Measurements from ENCODE around the gene IFNA5. TPM values are rescaled to one million over a fixed set of nuclear protein-coding genes. Genes with fewer than 3 reads are reported as not detected.

IFNA5 gene
- total RNA-seq, result not detected
- long read RNA-seq, result 0 reads

DNA sequence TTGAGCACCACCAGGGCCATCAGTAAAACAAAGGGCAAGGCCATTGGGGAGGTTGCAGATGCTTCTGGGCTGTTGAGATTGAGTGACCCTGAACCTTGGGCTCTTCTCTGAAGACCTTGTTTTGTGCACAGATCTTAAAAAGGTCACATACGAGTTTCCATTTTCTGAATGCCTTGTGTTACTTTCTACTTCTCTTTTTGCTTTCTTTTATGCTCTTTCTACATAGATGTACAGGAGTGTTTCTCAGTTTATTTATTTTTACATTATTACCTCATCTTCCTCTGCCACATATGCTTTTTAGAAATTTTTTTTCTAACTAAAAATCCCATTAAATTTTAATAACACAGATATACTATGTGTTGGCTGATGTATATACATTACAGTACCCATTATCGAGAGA is at the start of gene IFNA5:
Gene IFNA5, minus strand, starts transcription at position 101 of the 400 bp plus-strand sequence. Its CDS starts 57 bp downstream, at position 44.
- H3K36me3 ChIP-seq, result no peaks in the 10 kb centered on the region
- no peaks in the 10 kb centered on the region for H3K27me3 ChIP-seq
- H3K4me1 ChIP-seq, result no peaks in the 10 kb centered on the region
- H3K9me3 ChIP-seq, result no peaks in the 10 kb centered on the region
- WGBS (ENCODE audit: insufficient coverage, low coverage, low lambda C conversion rate, missing lambda C conversion rate), result 73% methylated on average over 2 of the region's 2 CpGs
- intact Hi-C loops (cut with DNase I), result no loop called here
- no peak for ATAC-seq
- no peak for DNase-seq
- H3K4me3 ChIP-seq, result no peak within 1 kb of the TSS
- no peak for TF ChIP-seq POLR2A (IDR thresholded peaks at IDR 0.05)
- TF ChIP-seq, protein P1, sequence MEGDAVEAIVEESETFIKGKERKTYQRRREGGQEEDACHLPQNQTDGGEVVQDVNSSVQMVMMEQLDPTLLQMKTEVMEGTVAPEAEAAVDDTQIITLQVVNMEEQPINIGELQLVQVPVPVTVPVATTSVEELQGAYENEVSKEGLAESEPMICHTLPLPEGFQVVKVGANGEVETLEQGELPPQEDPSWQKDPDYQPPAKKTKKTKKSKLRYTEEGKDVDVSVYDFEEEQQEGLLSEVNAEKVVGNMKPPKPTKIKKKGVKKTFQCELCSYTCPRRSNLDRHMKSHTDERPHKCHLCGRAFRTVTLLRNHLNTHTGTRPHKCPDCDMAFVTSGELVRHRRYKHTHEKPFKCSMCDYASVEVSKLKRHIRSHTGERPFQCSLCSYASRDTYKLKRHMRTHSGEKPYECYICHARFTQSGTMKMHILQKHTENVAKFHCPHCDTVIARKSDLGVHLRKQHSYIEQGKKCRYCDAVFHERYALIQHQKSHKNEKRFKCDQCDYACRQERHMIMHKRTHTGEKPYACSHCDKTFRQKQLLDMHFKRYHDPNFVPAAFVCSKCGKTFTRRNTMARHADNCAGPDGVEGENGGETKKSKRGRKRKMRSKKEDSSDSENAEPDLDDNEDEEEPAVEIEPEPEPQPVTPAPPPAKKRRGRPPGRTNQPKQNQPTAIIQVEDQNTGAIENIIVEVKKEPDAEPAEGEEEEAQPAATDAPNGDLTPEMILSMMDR (IDR thresholded peaks at IDR 0.05), result no peak
- no peak within 1 kb of the TSS for H3K27ac ChIP-seq

DNA sequence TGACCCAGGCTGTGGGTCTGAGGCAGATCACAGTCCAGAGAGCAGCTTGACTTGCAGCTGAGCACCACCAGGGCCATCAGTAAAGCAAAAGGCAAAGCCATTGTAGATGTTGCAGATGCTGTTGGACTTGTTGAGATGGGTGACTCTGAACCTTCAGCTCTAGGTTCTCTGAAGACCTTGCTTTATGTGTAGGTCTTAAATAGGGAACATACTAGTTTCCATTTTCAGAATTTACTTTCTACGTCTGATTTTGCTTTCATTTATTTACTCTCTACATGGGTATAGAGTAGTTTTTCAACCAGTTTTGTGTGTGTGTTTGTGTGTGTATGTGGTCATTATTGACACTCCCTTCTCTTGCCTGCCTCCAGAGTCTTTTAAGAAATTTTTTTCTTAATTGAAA is 45.7 kb upstream of the IFNA5 start, which contains the start of gene IFNA6:
Gene IFNA6, minus strand, starts transcription at position 101 of the 400 bp plus-strand sequence. Its CDS starts 0 bp downstream, at position 101.
- DNase-seq, result no peak
- Histone ChIP-seq H3K36me3 (no peaks in the 10 kb centered on the region), H3K4me3 (no peak within 1 kb of the TSS), H3K9me3 (no peaks in the 10 kb centered on the region), H3K27ac (no peak within 1 kb of the TSS), H3K27me3 (no peaks in the 10 kb centered on the region), H3K4me1 (no peaks in the 10 kb centered on the region)
- ATAC-seq, result no peak
- TF ChIP-seq, protein P1 (IDR thresholded peaks at IDR 0.05), result no peak
- no peak for TF ChIP-seq POLR2A (IDR thresholded peaks at IDR 0.05)
- intact Hi-C loops (cut with DNase I), result no loop called here
- WGBS (ENCODE audit: insufficient coverage, low coverage, low lambda C conversion rate, missing lambda C conversion rate), result 78% methylated on average over 1 of the region's 1 CpG

DNA sequence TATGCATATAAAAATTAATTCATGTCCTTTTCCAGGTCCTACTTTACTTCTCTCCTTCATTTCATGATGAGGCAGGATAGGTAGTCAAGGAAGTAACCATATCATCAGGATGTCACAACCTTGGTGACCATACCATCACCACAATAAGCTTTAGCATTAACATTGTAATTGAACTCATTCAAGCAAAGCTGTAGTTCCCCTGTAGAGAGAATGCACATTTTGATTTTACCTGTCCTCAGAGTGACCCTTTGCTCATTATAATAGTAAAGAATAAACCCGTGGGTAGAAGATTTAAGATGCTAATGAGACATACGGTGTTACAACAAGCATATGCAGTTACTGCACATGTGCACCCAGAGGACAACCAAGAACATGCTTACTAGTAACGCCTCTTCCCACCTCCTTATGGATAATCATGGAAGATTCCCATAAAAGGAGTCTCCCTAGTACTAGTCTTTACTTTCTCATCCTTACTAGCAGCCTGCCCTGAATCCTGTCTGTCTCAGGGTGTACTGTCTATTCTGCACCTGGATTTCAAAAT is 43.4 kb upstream of the IFNA5 start:
- WGBS (ENCODE audit: insufficient coverage, low coverage, low lambda C conversion rate, missing lambda C conversion rate), result 47% methylated on average over 3 of the region's 3 CpGs
- H3K36me3 ChIP-seq, result no peaks in the 10 kb centered on the region
- no peak for TF ChIP-seq POLR2A (IDR thresholded peaks at IDR 0.05)
- TF ChIP-seq, protein P1 (IDR thresholded peaks at IDR 0.05), result no peak
- DNase-seq, result no peak
- intact Hi-C loops (cut with DNase I), result no loop called here
- H3K27ac ChIP-seq, result no peak overlapping the region
- no peaks in the 10 kb centered on the region for H3K9me3 ChIP-seq
- H3K27me3 ChIP-seq, result no peaks in the 10 kb centered on the region
- H3K4me1 ChIP-seq, result no peaks in the 10 kb centered on the region
- no peak for ATAC-seq
- H3K4me3 ChIP-seq, result no peak overlapping the region

DNA sequence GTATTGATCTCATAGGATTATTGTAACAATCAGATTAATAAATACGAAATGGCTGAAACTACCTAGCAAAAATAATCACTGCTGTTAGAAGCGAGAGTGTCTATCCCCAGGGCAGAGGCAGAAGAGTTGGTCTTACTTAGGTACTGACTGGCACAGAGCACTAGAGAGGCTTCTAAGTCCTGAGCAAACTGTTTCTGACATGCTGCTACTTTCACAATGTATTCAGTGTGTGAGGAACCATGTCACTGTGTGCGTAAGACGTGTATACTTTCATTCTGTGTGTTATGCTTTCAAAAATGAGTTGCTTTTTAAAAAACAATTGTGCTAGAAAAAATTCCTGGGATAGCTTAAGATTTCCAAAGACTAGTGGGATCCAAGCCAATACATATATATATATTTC is 35.6 kb upstream of the IFNA5 start:
- H3K4me1 ChIP-seq, result no peaks in the 10 kb centered on the region
- intact Hi-C loops (cut with DNase I), result no loop called here
- no peaks in the 10 kb centered on the region for H3K36me3 ChIP-seq
- H3K27me3 ChIP-seq, result no peaks in the 10 kb centered on the region
- H3K9me3 ChIP-seq, result no peaks in the 10 kb centered on the region
- H3K27ac ChIP-seq, result no peak overlapping the region
- no peak overlapping the region for H3K4me3 ChIP-seq
- ATAC-seq (no peak), DNase-seq (no peak)
- TF ChIP-seq POLR2A (IDR thresholded peaks at IDR 0.05), result no peak
- TF ChIP-seq, protein P1 (IDR thresholded peaks at IDR 0.05), result no peak
- 75% methylated on average over 4 of the region's 4 CpGs for WGBS (ENCODE audit: insufficient coverage, low coverage, low lambda C conversion rate, missing lambda C conversion rate)

DNA sequence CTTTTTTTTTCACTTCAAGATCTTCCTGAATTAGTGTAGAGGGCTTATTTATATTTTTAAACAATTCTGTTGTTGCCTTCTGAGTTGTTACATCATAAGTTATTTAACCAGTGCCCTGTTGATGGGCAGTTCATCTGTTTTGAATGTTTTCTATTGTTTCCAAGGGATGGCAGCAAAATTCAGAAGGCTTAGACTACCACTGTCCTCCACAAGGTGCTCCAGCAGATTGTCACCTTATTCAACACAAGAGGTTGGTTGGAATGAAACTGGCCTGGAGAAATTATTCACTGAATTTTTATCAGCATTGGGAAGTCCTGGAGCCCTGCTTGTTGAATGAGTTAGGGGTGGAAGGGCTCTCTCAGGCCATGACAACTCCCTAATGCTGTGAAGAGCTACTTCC is 31.3 kb upstream of the IFNA5 start:
- intact Hi-C loops (cut with DNase I), result no loop called here
- no peak for TF ChIP-seq POLR2A (IDR thresholded peaks at IDR 0.05)
- TF ChIP-seq, protein P1 (IDR thresholded peaks at IDR 0.05), result no peak

More for the DNA sequence above, 31.3 kb upstream of the IFNA5 start:
- no peak for DNase-seq
- H3K27me3 ChIP-seq, result no peaks in the 10 kb centered on the region
- no peak overlapping the region for H3K4me3 ChIP-seq
- ATAC-seq, result no peak
- H3K9me3 ChIP-seq, result no peaks in the 10 kb centered on the region
- peaks cover 0 to 28% (median 11%) of the 10 kb centered on the region in 4 donors for H3K4me1 ChIP-seq
- H3K27ac ChIP-seq, result no peak overlapping the region
- H3K36me3 ChIP-seq, result no peaks in the 10 kb centered on the region
